ENCODE results near the gene ASF1A. TPM values are rescaled to one million over a fixed set of nuclear protein-coding genes. Genes with fewer than 3 reads are reported as not detected.

Gene ASF1A
- polyA plus RNA-seq = 20.1 TPM
- long read RNA-seq, donor 1, transcript ASF1A-201 (4 exons, 2,362 nt) = major isoform, 9 of 9 reads
- long read RNA-seq, donor 1, partial matches to known transcripts = 0 of 9 reads
- long read RNA-seq, donor 1, other reads (novel, unspliced or antisense) = 0 of 9 reads
- long read RNA-seq, donor 2, transcript ASF1A-201 (4 exons, 2,362 nt) = major isoform, 13 of 14 reads
- long read RNA-seq, donor 2, partial matches to known transcripts = 0 of 14 reads
- long read RNA-seq, donor 2, other reads (novel, unspliced or antisense) = 0 of 14 reads
- long read RNA-seq, donor 3, transcript ASF1A-201 (4 exons, 2,362 nt) = major isoform, 15 of 15 reads
- long read RNA-seq, donor 3, partial matches to known transcripts = 0 of 15 reads
- long read RNA-seq, donor 3, other reads (novel, unspliced or antisense) = 0 of 15 reads
- long read RNA-seq, donor 4, partial matches to known transcripts = 0 of 2 reads
- long read RNA-seq, donor 4, other reads (novel, unspliced or antisense) = 0 of 2 reads
- long read RNA-seq, donor 5, transcript ASF1A-201 (4 exons, 2,362 nt) = major isoform, 13 of 13 reads
- long read RNA-seq, donor 5, partial matches to known transcripts = 0 of 13 reads
- long read RNA-seq, donor 5, other reads (novel, unspliced or antisense) = 0 of 13 reads
- long read RNA-seq, donor 6, transcript ASF1A-201 (4 exons, 2,362 nt) = major isoform, 15 of 15 reads
- long read RNA-seq, donor 6, partial matches to known transcripts = 0 of 15 reads
- long read RNA-seq, donor 6, other reads (novel, unspliced or antisense) = 0 of 15 reads
- long read RNA-seq, donor 7, transcript ASF1A-201 (4 exons, 2,362 nt) = major isoform, 10 of 10 reads
- long read RNA-seq, donor 7, partial matches to known transcripts = 0 of 10 reads
- long read RNA-seq, donor 7, other reads (novel, unspliced or antisense) = 0 of 10 reads
- long read RNA-seq, donor 8, transcript ASF1A-201 (4 exons, 2,362 nt) = major isoform, 18 of 18 reads
- long read RNA-seq, donor 8, partial matches to known transcripts = 0 of 18 reads
- long read RNA-seq, donor 8, other reads (novel, unspliced or antisense) = 0 of 18 reads
- long read RNA-seq, donor 9, transcript ASF1A-201 (4 exons, 2,362 nt) = major isoform, 11 of 18 reads
- long read RNA-seq, donor 9, partial matches to known transcripts = 7 of 18 reads
- long read RNA-seq, donor 9, other reads (novel, unspliced or antisense) = 0 of 18 reads
- long read RNA-seq, donor 10, transcript ASF1A-201 (4 exons, 2,362 nt) = major isoform, 10 of 11 reads
- long read RNA-seq, donor 10, partial matches to known transcripts = 0 of 11 reads
- long read RNA-seq, donor 10, other reads (novel, unspliced or antisense) = 0 of 11 reads
- long read RNA-seq, donor 11, transcript ASF1A-201 (4 exons, 2,362 nt) = major isoform, 9 of 9 reads
- long read RNA-seq, donor 11, partial matches to known transcripts = 0 of 9 reads
- long read RNA-seq, donor 11, other reads (novel, unspliced or antisense) = 0 of 9 reads

DNA sequence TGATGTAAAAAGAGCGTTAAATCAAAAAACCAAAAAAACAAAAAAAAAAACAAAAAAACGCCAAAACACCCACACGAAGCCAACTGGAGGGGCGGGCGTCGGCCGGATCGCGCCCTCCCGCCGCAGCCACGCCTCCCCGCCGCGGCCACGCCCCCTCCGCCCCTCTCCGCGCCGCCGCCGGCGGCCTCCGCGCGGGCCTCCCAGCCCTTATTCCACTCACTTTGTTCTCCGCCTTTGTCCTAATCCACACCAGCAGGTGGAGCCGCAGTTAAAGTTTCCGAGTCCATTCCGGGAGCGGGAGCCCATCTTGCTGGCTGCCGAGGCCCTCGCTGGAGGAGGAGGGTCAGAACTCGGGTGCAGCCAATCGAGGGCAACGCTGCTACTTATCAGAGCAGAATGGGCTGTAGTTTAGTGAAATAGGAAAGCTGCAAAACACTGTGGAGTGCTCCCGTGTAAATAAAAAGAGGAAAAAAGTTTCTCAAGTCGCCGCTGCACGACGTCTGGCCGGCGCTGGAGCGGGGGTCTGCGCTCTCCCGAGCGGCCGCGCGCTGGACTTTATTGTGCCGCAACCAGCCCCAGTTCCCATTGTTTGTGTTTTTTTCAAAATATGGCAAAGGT is at the start of gene ASF1A:
Gene ASF1A (plus strand): TSS at position 346 of the 618 bp plus-strand sequence. CDS start 262 bp downstream, at position 608.
- peak within 1 kb of the TSS; percentile 90 for H3K27ac ChIP-seq (ENCODE audit: low read length)
- no CpG with 5 or more reads among the region's 51 CpGs for WGBS (ENCODE audit: insufficient coverage, low lambda C conversion rate)
- peaks cover 3% of the 10 kb centered on the region for H3K36me3 ChIP-seq (ENCODE audit: control insufficient read depth, insufficient read depth, low read length)

DNA sequence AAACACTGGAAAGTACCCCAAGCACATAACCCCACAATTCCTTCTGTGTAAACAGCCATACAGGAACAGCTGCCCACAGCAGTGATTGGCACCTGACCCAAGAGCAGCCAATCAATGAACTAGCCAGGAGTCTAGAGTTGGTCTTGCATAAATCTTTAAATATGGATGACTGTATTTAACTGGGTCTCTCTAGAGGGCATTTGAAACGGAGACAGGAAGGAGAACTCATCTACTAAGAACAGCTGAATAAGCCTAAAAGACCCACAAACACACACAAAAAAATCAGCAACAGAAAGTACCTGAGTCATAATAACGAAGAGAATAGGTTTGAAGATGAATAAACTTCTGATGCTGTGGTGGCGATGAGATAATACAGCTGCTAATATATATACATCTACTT is 49.0 kb upstream of the ASF1A start:
- Histone ChIP-seq H3K36me3 (ENCODE audit: control insufficient read depth, insufficient read depth, low read length) (peaks cover 9% of the 10 kb centered on the region), H3K9me3 (ENCODE audit: control insufficient read depth, low read depth, low read length) (peaks cover 3% of the 10 kb centered on the region), H3K4me1 (ENCODE audit: control insufficient read depth, insufficient read depth, low read length) (no peaks in the 10 kb centered on the region), H3K27ac (ENCODE audit: low read length) (no peak overlapping the region), H3K27me3 (ENCODE audit: control insufficient read depth, insufficient read depth, low read length) (no peaks in the 10 kb centered on the region), H3K4me3 (ENCODE audit: low read length) (no peak overlapping the region)
- no CpG with 5 or more reads among the region's 3 CpGs for WGBS (ENCODE audit: insufficient coverage, low lambda C conversion rate)
- DNase-seq = no peak

More for the DNA sequence above, at the start of gene ASF1A:
- peak; percentile 97 to 99 for DNase-seq
- peak within 1 kb of the TSS; percentile 92 for H3K4me3 ChIP-seq (ENCODE audit: low read length)
- H3K4me1 ChIP-seq (ENCODE audit: control insufficient read depth, insufficient read depth, low read length) = no peaks in the 10 kb centered on the region
- H3K9me3 ChIP-seq (ENCODE audit: control insufficient read depth, low read depth, low read length) = no peaks in the 10 kb centered on the region
- H3K27me3 ChIP-seq (ENCODE audit: control insufficient read depth, insufficient read depth, low read length) = no peaks in the 10 kb centered on the region

DNA sequence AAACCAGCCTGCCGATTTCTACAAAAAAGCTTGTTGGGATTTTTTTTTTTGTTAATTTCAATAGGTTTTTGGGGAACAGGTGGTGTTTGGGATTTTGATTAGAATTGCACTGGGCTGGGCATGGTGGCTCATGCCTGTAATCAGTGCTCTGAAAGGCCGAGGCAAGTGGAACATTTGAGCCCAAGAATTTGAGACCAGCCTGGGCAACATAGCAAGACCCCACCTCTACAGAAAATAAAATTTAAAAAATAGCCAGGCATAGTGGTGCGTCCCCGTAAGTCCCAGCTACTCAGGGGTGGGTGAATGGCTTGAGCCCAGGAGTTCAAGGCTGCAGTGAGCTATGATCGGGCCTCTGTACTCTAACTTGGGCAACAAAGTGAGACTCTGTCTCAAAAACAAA is 40.5 kb upstream of the ASF1A start:
- 100% methylated on average over 1 of the region's 5 CpGs for WGBS (ENCODE audit: insufficient coverage, low lambda C conversion rate)
- DNase-seq = no peak

DNA sequence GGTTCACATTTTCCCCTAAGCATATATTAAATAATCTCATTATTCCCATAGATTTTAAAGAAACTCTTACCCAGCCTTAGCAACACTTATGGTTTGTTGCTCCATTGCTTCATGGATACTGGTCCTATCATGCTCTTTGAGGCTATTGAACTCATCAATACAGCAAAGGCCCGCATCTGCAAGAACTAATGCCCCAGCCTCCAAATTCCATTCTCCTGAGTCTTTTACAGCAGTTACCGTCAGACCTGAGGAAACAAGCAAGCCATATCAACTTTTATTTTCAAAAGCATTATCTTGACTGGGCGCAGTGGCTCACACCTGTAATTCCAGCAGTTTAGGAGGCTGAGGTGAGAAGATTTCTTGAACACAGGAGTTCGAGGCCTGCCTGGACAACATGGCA is 37.7 kb upstream of the ASF1A start:
- 60% methylated on average over 1 of the region's 4 CpGs for WGBS (ENCODE audit: insufficient coverage, low lambda C conversion rate)
- no peaks in the 10 kb centered on the region for H3K27me3 ChIP-seq (ENCODE audit: control insufficient read depth, insufficient read depth, low read length)
- peaks cover 9% of the 10 kb centered on the region for H3K36me3 ChIP-seq (ENCODE audit: control insufficient read depth, insufficient read depth, low read length)
- no peak overlapping the region for H3K27ac ChIP-seq (ENCODE audit: low read length)
- H3K4me3 ChIP-seq (ENCODE audit: low read length) = no peak overlapping the region
- H3K4me1 ChIP-seq (ENCODE audit: control insufficient read depth, insufficient read depth, low read length) = no peaks in the 10 kb centered on the region
- H3K9me3 ChIP-seq (ENCODE audit: control insufficient read depth, low read depth, low read length) = peaks cover 10% of the 10 kb centered on the region
- DNase-seq = no peak

More for the DNA sequence above, 40.5 kb upstream of the ASF1A start:
- peaks cover 2% of the 10 kb centered on the region for H3K36me3 ChIP-seq (ENCODE audit: control insufficient read depth, insufficient read depth, low read length)
- no peaks in the 10 kb centered on the region for H3K4me1 ChIP-seq (ENCODE audit: control insufficient read depth, insufficient read depth, low read length)
- H3K27me3 ChIP-seq (ENCODE audit: control insufficient read depth, insufficient read depth, low read length) = no peaks in the 10 kb centered on the region
- no peaks in the 10 kb centered on the region for H3K9me3 ChIP-seq (ENCODE audit: control insufficient read depth, low read depth, low read length)
- no peak overlapping the region for H3K27ac ChIP-seq (ENCODE audit: low read length)
- no peak overlapping the region for H3K4me3 ChIP-seq (ENCODE audit: low read length)

DNA sequence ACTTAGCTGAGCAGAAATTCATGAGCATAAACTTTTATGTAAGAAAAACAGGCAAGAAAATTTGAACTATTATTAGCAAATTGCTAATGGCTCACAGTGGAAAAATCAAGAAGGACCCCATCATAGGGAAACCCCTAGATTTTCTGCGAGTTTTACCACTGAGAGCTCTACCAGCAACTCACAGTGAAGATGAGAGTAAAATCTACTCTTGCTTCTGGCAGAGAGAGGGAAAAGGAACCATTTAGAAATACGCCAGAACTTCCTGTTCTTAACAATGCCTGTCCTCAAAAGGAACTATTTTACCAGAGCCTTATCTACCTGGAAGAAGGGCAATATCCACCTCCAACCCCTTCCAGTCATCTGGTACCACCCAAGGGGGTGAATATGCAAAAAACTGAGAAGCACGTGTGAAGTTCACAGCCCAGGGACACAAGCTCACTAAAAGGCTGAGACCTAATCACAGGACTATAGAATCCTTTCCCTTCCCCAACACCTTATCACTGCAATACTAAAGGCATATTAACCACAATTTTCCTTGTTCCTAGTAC is 34.4 kb upstream of the ASF1A start:
- H3K9me3 ChIP-seq (ENCODE audit: control insufficient read depth, low read depth, low read length) = peaks cover 18% of the 10 kb centered on the region
- H3K36me3 ChIP-seq (ENCODE audit: control insufficient read depth, insufficient read depth, low read length) = peaks cover 18% of the 10 kb centered on the region
- no peak for DNase-seq
- 43% methylated on average over 1 of the region's 3 CpGs for WGBS (ENCODE audit: insufficient coverage, low lambda C conversion rate)
- no peak overlapping the region for H3K4me3 ChIP-seq (ENCODE audit: low read length)
- H3K4me1 ChIP-seq (ENCODE audit: control insufficient read depth, insufficient read depth, low read length) = no peaks in the 10 kb centered on the region
- H3K27me3 ChIP-seq (ENCODE audit: control insufficient read depth, insufficient read depth, low read length) = no peaks in the 10 kb centered on the region
- no peak overlapping the region for H3K27ac ChIP-seq (ENCODE audit: low read length)

DNA sequence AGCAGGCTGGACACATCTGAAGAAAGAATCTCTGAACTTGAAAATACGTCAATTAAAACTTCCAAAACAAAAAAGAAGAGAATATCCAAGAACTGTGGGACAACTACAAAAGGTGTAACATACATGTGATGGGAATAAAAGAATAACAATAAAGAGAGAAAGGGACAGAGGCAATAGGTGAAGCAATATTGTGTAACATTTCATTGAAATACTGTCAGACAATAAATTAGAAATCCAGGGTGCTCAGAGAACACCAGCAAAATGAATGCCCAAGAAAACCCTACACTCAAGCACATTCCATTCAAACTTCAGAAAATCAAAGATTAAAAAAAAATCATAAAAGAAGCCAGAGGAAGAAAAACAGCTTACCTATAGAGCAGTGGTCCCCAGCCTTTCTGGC is 33.6 kb upstream of the ASF1A start:
- 100% methylated on average over 1 of the region's 1 CpG for WGBS (ENCODE audit: insufficient coverage, low lambda C conversion rate)
- H3K27me3 ChIP-seq (ENCODE audit: control insufficient read depth, insufficient read depth, low read length) = no peaks in the 10 kb centered on the region
- no peak for DNase-seq

DNA sequence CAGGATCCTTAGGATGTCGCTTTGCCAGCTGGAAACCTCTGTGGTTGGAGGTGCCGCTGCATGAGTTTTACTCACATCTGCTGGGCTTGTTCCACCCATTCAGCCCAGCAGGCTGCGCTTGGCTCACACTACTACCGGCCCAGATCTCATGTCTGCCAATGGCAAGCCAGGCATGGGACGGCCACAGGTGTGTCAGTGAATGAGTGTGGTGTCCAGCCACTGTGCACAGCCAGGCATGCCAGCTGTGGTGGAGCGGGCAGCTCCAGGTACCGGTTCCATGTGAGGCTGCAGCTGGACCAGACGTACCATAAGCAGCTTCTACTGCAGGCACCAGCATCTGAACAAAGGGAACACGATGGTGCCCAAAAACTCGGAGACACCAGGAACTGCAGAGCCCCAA is 33.1 kb upstream of the ASF1A start:
- WGBS (ENCODE audit: insufficient coverage, low lambda C conversion rate) = no CpG with 5 or more reads among the region's 10 CpGs
- Histone ChIP-seq H3K9me3 (ENCODE audit: control insufficient read depth, low read depth, low read length) (peaks cover 18% of the 10 kb centered on the region), H3K4me3 (ENCODE audit: low read length) (no peak overlapping the region), H3K36me3 (ENCODE audit: control insufficient read depth, insufficient read depth, low read length) (peaks cover 17% of the 10 kb centered on the region), H3K27ac (ENCODE audit: low read length) (no peak overlapping the region), H3K27me3 (ENCODE audit: control insufficient read depth, insufficient read depth, low read length) (no peaks in the 10 kb centered on the region), H3K4me1 (ENCODE audit: control insufficient read depth, insufficient read depth, low read length) (no peaks in the 10 kb centered on the region)
- no peak for DNase-seq

More for the DNA sequence above, 33.6 kb upstream of the ASF1A start:
- no peaks in the 10 kb centered on the region for H3K4me1 ChIP-seq (ENCODE audit: control insufficient read depth, insufficient read depth, low read length)
- no peak overlapping the region for H3K27ac ChIP-seq (ENCODE audit: low read length)
- no peak overlapping the region for H3K4me3 ChIP-seq (ENCODE audit: low read length)
- peaks cover 18% of the 10 kb centered on the region for H3K9me3 ChIP-seq (ENCODE audit: control insufficient read depth, low read depth, low read length)
- peaks cover 17% of the 10 kb centered on the region for H3K36me3 ChIP-seq (ENCODE audit: control insufficient read depth, insufficient read depth, low read length)

DNA sequence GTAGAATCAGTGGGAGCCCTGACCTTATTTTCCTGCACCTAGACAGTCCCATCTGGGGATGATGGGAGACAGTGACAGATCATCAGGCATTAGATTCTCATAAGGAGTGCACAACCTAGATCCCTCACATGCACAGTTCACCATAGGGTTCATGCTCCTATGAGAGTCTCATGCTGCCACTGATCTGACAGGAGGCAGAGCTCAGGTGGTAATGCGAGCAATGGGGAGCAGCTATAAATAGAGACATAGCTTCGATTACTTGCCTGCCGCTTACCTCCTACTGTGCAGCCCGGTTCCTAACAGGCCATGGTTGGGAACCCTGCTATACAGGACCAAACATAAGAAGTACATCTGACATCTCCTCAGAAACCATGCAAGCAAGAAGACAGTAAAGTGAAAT is 31.5 kb upstream of the ASF1A start:
- Histone ChIP-seq H3K4me3 (ENCODE audit: low read length) (no peak overlapping the region), H3K9me3 (ENCODE audit: control insufficient read depth, low read depth, low read length) (peaks cover 24% of the 10 kb centered on the region), H3K36me3 (ENCODE audit: control insufficient read depth, insufficient read depth, low read length) (peaks cover 17% of the 10 kb centered on the region), H3K27ac (ENCODE audit: low read length) (no peak overlapping the region), H3K27me3 (ENCODE audit: control insufficient read depth, insufficient read depth, low read length) (no peaks in the 10 kb centered on the region), H3K4me1 (ENCODE audit: control insufficient read depth, insufficient read depth, low read length) (no peaks in the 10 kb centered on the region)
- no CpG with 5 or more reads among the region's 4 CpGs for WGBS (ENCODE audit: insufficient coverage, low lambda C conversion rate)
- no peak for DNase-seq

DNA sequence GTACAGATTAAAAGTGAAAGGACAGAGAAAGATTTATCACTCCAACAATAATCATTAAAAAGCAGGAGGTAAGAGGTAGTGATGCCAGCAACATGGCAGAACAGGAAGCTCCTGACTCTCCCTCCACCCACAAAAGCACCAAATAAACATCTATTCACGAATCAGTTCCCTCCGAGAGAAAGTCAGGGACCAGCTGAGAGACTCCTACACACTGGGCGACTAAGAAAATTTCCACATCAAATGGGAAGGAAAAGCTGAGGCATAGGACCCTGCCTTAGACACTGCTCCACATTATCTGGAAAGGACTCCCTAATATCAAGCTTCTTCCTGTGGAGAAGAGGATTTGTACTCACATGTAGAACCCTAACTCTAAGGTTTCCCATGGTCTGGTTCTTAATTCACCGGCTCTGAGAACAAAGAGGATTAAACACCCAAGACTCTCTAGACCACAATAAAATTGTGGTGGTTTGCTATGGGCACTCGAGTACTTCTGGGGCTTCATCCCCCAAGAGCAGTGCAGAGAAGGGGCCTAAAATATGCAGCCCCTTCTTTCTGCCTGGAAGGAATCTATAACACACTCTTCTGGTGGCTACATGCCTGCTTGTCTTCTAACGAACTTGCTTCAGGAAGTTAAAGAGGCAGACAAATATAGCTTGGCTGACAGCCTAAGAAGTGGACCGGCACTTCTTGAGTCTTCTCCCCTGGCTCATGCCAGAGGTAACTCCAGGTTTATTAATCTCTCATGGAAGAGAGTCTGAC is 29.4 kb upstream of the ASF1A start:
- no peaks in the 10 kb centered on the region for H3K27me3 ChIP-seq (ENCODE audit: control insufficient read depth, insufficient read depth, low read length)
- no peak overlapping the region for H3K4me3 ChIP-seq (ENCODE audit: low read length)
- DNase-seq = no peak
- peaks cover 17% of the 10 kb centered on the region for H3K36me3 ChIP-seq (ENCODE audit: control insufficient read depth, insufficient read depth, low read length)
- WGBS (ENCODE audit: insufficient coverage, low lambda C conversion rate) = no CpG with 5 or more reads among the region's 7 CpGs
- H3K9me3 ChIP-seq (ENCODE audit: control insufficient read depth, low read depth, low read length) = peaks cover 30% of the 10 kb centered on the region
- no peak overlapping the region for H3K27ac ChIP-seq (ENCODE audit: low read length)
- no peaks in the 10 kb centered on the region for H3K4me1 ChIP-seq (ENCODE audit: control insufficient read depth, insufficient read depth, low read length)
